Kidney tubule cell (primary cell): ENCODE data around the gene VIPR1.

ENCODE experiments used
- DNase-seq: peaks from one replicate; pipeline ENCODE4 v3.0.0-alpha.2; 2018; ENCODE audit warnings: low spot score

The VIPR1 gene

GRCh38 chr3:42581400-42581708 is 78.9 kb downstream of the VIPR1 start:
- no peak for DNase-seq

GRCh38 chr3:42581709-42582473 is 79.4 kb downstream of the VIPR1 start, which contains the start of gene SEC22C:
TSS of gene SEC22C (minus strand) at chr3:42581967. CDS start at chr3:42569046, 12,921 bp downstream.
- DNase-seq, result peak; percentile 95

- no peak for DNase-seq
Observed at GRCh38 chr3:42582474-42583070, 80.1 kb downstream of the VIPR1 start.
